Liver (tissue), 9 donors: ENCODE results near the gene FETUB. TPM values are rescaled to one million over a fixed set of nuclear protein-coding genes. Genes with fewer than 3 reads are reported as not detected.

Source experiments
- DNase-seq: peaks from one replicate; pipeline ENCODE4 v3.0.0-alpha.2; 2017; ENCODE audit warnings: low spot score
- H3K27ac ChIP-seq, 2 donors: one replicate each; pipeline ENCODE4 v1.7.0; 2013; ENCODE audit warnings: inconsistent platforms in 2 of 2, low read length in 2 of 2, control low read depth in 1 of 2, low read depth in 1 of 2, mild to moderate bottlenecking in 1 of 2
- H3K27me3 ChIP-seq, 4 donors: one replicate each; pipeline versions ENCODE4 v1.6.1 to v1.7.0; 2013; ENCODE audit warnings: low read length in 3 of 4, inconsistent platforms in 1 of 4, mild to moderate bottlenecking in 1 of 4, moderate library complexity in 1 of 4; ENCODE audit not compliant: control insufficient read depth in 4 of 4, insufficient read depth in 4 of 4
- H3K36me3 ChIP-seq, 4 donors: one replicate each; pipeline versions ENCODE4 v1.6.1 to v1.7.0; 2013; ENCODE audit warnings: low read length in 3 of 4, mild to moderate bottlenecking in 3 of 4, low read depth in 1 of 4, moderate library complexity in 1 of 4; ENCODE audit not compliant: control insufficient read depth in 4 of 4, insufficient read depth in 3 of 4
- H3K4me1 ChIP-seq, 4 donors: one replicate each; pipeline versions ENCODE4 v1.6.1 to v1.7.0; 2013; ENCODE audit warnings: low read length in 3 of 4, mild to moderate bottlenecking in 3 of 4, moderate library complexity in 1 of 4; ENCODE audit not compliant: control insufficient read depth in 4 of 4, insufficient read depth in 4 of 4
- H3K4me3 ChIP-seq, 3 donors: one replicate each; pipeline versions ENCODE4 v1.6.1 to v1.7.0; 2013; ENCODE audit warnings: low read length in 3 of 3, control low read depth in 1 of 3, low read depth in 1 of 3, mild to moderate bottlenecking in 1 of 3
- H3K9ac ChIP-seq, 2 donors: one replicate each; pipeline ENCODE4 v1.7.0; 2013; ENCODE audit warnings: low read length in 2 of 2, mild to moderate bottlenecking in 2 of 2, moderate library complexity in 2 of 2, control low read depth in 1 of 2, low read depth in 1 of 2
- H3K9me3 ChIP-seq, 4 donors: one replicate each; pipeline versions ENCODE4 v1.6.1 to v1.7.0; 2013; ENCODE audit warnings: low read length in 3 of 4; ENCODE audit not compliant: control insufficient read depth in 4 of 4
- ATF3 ChIP-seq: IDR thresholded peaks from 2 replicates; pipeline ENCODE4 v1.6.1; 2016; ENCODE audit warnings: antibody characterized with exemption
- CTCF ChIP-seq: fragments of 150-350 bp; IDR thresholded peaks from 2 replicates; pipeline ENCODE4 v1.5.1; 2017; ENCODE audit warnings: improper control_type of control experiment, low read depth, low read length; ENCODE audit not compliant: missing input control
- EGR1 ChIP-seq, 2 donors: IDR thresholded peaks; 2 replicates each; pipeline ENCODE4 v1.6.1; 2016 to 2018; ENCODE audit warnings: antibody characterized with exemption in 2 of 2, low read depth in 2 of 2
- FOXA1 ChIP-seq: IDR thresholded peaks from 2 replicates; pipeline ENCODE4 v1.6.1; 2016; ENCODE audit warnings: antibody characterized with exemption
- FOXA2 ChIP-seq: IDR thresholded peaks from 2 replicates; pipeline ENCODE4 v1.6.1; 2016; ENCODE audit warnings: antibody characterized with exemption
- HNF4A ChIP-seq, 2 donors: conservative IDR thresholded peaks; 2 replicates each; pipeline ENCODE4 v1.6.1; 2016; ENCODE audit warnings: antibody characterized with exemption in 2 of 2, mild to moderate bottlenecking in 2 of 2
- HNF4G ChIP-seq: IDR thresholded peaks from 2 replicates; pipeline ENCODE4 v1.6.1; 2016; ENCODE audit warnings: antibody characterized with exemption
- JUND ChIP-seq, 2 donors: IDR thresholded peaks; 2 replicates each; pipeline ENCODE4 v1.6.1; 2016; ENCODE audit warnings: antibody characterized with exemption in 2 of 2
- MAX ChIP-seq: IDR thresholded peaks from 2 replicates; pipeline ENCODE4 v1.6.1; 2016; ENCODE audit warnings: antibody characterized with exemption
- NR2F2 ChIP-seq: IDR thresholded peaks from 2 replicates; pipeline ENCODE4 v1.6.1; 2016; ENCODE audit warnings: antibody characterized with exemption
- RAD21 ChIP-seq, 2 donors: IDR thresholded peaks; 2 replicates each; pipeline ENCODE4 v1.6.1; 2016; ENCODE audit warnings: antibody characterized with exemption in 2 of 2, mild to moderate bottlenecking in 2 of 2
- REST ChIP-seq: IDR thresholded peaks from 2 replicates; pipeline ENCODE4 v1.6.1; 2016; ENCODE audit warnings: antibody characterized with exemption, mild to moderate bottlenecking
- RXRA ChIP-seq, 2 donors: IDR thresholded peaks; 2 replicates each; pipeline ENCODE4 v1.6.1; 2017 to 2018; ENCODE audit warnings: antibody characterized with exemption in 2 of 2, mild to moderate bottlenecking in 1 of 2
- SP1 ChIP-seq: IDR thresholded peaks from 2 replicates; pipeline ENCODE4 v1.6.1; 2018; ENCODE audit warnings: antibody characterized with exemption, mild to moderate bottlenecking
- TAF1 ChIP-seq: conservative IDR thresholded peaks from 2 replicates; pipeline ENCODE4 v1.6.1; 2016; ENCODE audit warnings: antibody characterized with exemption, mild to moderate bottlenecking
- YY1 ChIP-seq: IDR thresholded peaks from 2 replicates; pipeline ENCODE4 v1.6.1; 2016; ENCODE audit warnings: antibody characterized with exemption, mild to moderate bottlenecking
- ZBTB33 ChIP-seq: IDR thresholded peaks from 2 replicates; pipeline ENCODE4 v1.6.1; 2016; ENCODE audit warnings: antibody characterized with exemption
- WGBS: extraction: QIAGEN DNeasy Blood & Tissue Kit; methylation state at CpG from one replicate; pipeline ENCODE4 v1.1.7; 2013; 5-methylcytosine and 5-hydroxymethylcytosine counted together
- polyA plus RNA-seq, 2 donors: library from polyadenylated mRNA; stranded (reverse) in 1 of 2; unstranded in 1 of 2; fragments of 200-250 nt in 1 of 2; fragments of >200 nt in 1 of 2; fragmentation: Nextera tagmentation in 1 of 2; extraction: Ambion mirVana in 1 of 2; gene quantifications; one replicate each; pipeline versions ENCODE4 v1.2.1 to v1.2.3, GENCODE V29; 2013 to 2015
- total RNA-seq, 2 donors: library from RNA; depleted of rRNA; stranded (reverse); fragments of >200 nt; gene quantifications; one replicate each; pipeline ENCODE4 v1.2.3, GENCODE V29; 2014
- donor health status: healthy.
- donor health status: healthy.
- donor health status: healthy.
- donor health status: healthy.
- donor health status: healthy.

FETUB gene
- total and polyA plus RNA-seq, 4 donors = 3.1 to 28.6 (median 9.4) TPM

GRCh38 chr3:186616299-186616617, 23.9 kb upstream of the FETUB start:
- H3K36me3 ChIP-seq = peaks cover 0 to 22% (median 17%) of the 10 kb centered on the region in 4 donors
- no peak overlapping the region for H3K4me3 ChIP-seq
- no peaks in the 10 kb centered on the region for H3K9me3 ChIP-seq
- DNase-seq = no peak
- H3K27ac ChIP-seq = peak overlapping the region in 1 of 2 donors; percentile 9
- 41% methylated on average over 8 of the region's 8 CpGs for WGBS
- H3K27me3 ChIP-seq = no peaks in the 10 kb centered on the region
- TF ChIP-seq ZBTB33 (no peak), HNF4A (conservative IDR thresholded peaks at IDR 0.05) (no peak), SP1 (no peak), FOXA1 (no peak), TAF1 (no peak), ATF3 (no peak), REST (no peak), MAX (no peak), FOXA2 (no peak), HNF4G (no peak), RAD21 (IDR thresholded peaks at IDR 0.05) (no peak), JUND (IDR thresholded peaks at IDR 0.05) (no peak), RXRA (IDR thresholded peaks at IDR 0.05) (no peak), NR2F2 (no peak)
- peaks cover 9 to 63% (median 36%) of the 10 kb centered on the region in 4 donors for H3K4me1 ChIP-seq
- H3K9ac ChIP-seq = no peak overlapping the region

GRCh38 chr3:186617036-186617946, 22.9 kb upstream of the FETUB start:
- no peak overlapping the region for H3K9ac ChIP-seq
- 26% methylated on average over 31 of the region's 31 CpGs for WGBS
- H3K27me3 ChIP-seq = no peaks in the 10 kb centered on the region
- no peak overlapping the region for H3K4me3 ChIP-seq
- H3K9me3 ChIP-seq = no peaks in the 10 kb centered on the region
- peak overlapping the region; percentile 4 to 24 for H3K27ac ChIP-seq
- no peak for TF ChIP-seq MAX
- TF ChIP-seq ATF3 = no peak
- peak in 1 of 2 donors; percentile 49 for TF ChIP-seq RXRA (IDR thresholded peaks at IDR 0.05)
- TF ChIP-seq REST = no peak
- TF ChIP-seq YY1 = peak; percentile 84
- TF ChIP-seq FOXA1 = no peak
- no peak for TF ChIP-seq EGR1 (IDR thresholded peaks at IDR 0.05; ENCODE audit: low read depth in 2 of 2)
- TF ChIP-seq RAD21 (IDR thresholded peaks at IDR 0.05) = peak; percentile 87 to 92
- TF ChIP-seq CTCF = peak; percentile 85
- TF ChIP-seq FOXA2 = no peak
- DNase-seq = peak; percentile 80
- peaks cover 3 to 52% (median 27%) of the 10 kb centered on the region in 4 donors for H3K4me1 ChIP-seq
- H3K36me3 ChIP-seq = peaks cover 0 to 22% (median 17%) of the 10 kb centered on the region in 4 donors
